ENCODE measurements around the gene SLC9A9.
"Not testable (repeated sequence)": the region's sequence is repeated elsewhere in the genome, so short reads cannot be mapped to it uniquely, and the experiment has no call there.

Gene SLC9A9

GRCh38 chr3:143753006-143753405 lies 95.3 kb downstream of the SLC9A9 start:
- no peak for DNase-seq

- no peak for DNase-seq
These were observed 96.6 kb downstream of the SLC9A9 start for GRCh38 chr3:143751643-143752178.

- peak in 2 of 3 experiments; percentile 50 to 70 for DNase-seq
These were observed 97.4 kb downstream of the SLC9A9 start for GRCh38 chr3:143750841-143751240.

- DNase-seq = peak in 1 of 3 experiments; percentile 33
These were observed 98.3 kb downstream of the SLC9A9 start for GRCh38 chr3:143749926-143750325.

GRCh38 chr3:143737065-143737464 lies 111.2 kb downstream of the SLC9A9 start:
- DNase-seq = no peak

- peak in 1 of 3 experiments; percentile 64 for DNase-seq
These were observed 111.9 kb downstream of the SLC9A9 start for GRCh38 chr3:143736205-143736997.

- DNase-seq = peak in 1 of 3 experiments; percentile 41
These were observed 116.5 kb downstream of the SLC9A9 start for GRCh38 chr3:143731776-143732175.

- DNase-seq = no peak
These were observed 116.9 kb downstream of the SLC9A9 start for GRCh38 chr3:143731320-143731719.

- DNase-seq = peak in 1 of 3 experiments; percentile 28
These were observed 120.9 kb downstream of the SLC9A9 start for GRCh38 chr3:143727391-143727790.

- peak in 1 of 3 experiments; percentile 9 for DNase-seq
These were observed 121.5 kb downstream of the SLC9A9 start for GRCh38 chr3:143726727-143727126.

- peak in 2 of 3 experiments; percentile 36 to 73 for DNase-seq
These were observed 127.9 kb downstream of the SLC9A9 start for GRCh38 chr3:143720381-143720780.

- DNase-seq = peak in 1 of 3 experiments; percentile 59
These were observed 129.8 kb downstream of the SLC9A9 start for GRCh38 chr3:143718463-143718862.

GRCh38 chr3:143716731-143717130 lies 131.5 kb downstream of the SLC9A9 start:
- DNase-seq = no peak

GRCh38 chr3:143712522-143712921 lies 135.7 kb downstream of the SLC9A9 start:
- no peak for DNase-seq

- DNase-seq = peak in 2 of 3 experiments; percentile 12 to 37
These were observed 140.4 kb downstream of the SLC9A9 start for GRCh38 chr3:143707848-143708247.

GRCh38 chr3:143700431-143700975 lies 147.8 kb downstream of the SLC9A9 start:
- no peak for DNase-seq

- DNase-seq = no peak
These were observed 148.8 kb downstream of the SLC9A9 start for GRCh38 chr3:143699424-143699823.

- no peak for DNase-seq
These were observed 149.5 kb downstream of the SLC9A9 start for GRCh38 chr3:143698682-143699303.

GRCh38 chr3:143697975-143698374 lies 150.3 kb downstream of the SLC9A9 start:
- peak in 1 of 3 experiments; percentile 35 for DNase-seq

- not testable (repeated sequence) for DNase-seq
These were observed 152.9 kb downstream of the SLC9A9 start for GRCh38 chr3:143695333-143695732.

- DNase-seq = no peak
These were observed 154.8 kb downstream of the SLC9A9 start for GRCh38 chr3:143693506-143693905.

GRCh38 chr3:143686638-143687197 lies 161.6 kb downstream of the SLC9A9 start:
- DNase-seq = no peak

GRCh38 chr3:143685491-143685890 lies 162.8 kb downstream of the SLC9A9 start:
- no peak for DNase-seq
